DND-41 (cell line): ENCODE results near the gene ZNF311.

Experiments
- EZH2 ChIP-seq: IDR thresholded peaks from 3 replicates; pipeline ENCODE4 v1.6.1; 2012; ENCODE audit warnings: borderline replicate concordance, low read depth, mild to moderate bottlenecking, moderate library complexity, low read length, inconsistent platforms; ENCODE audit not compliant: severe bottlenecking
- TF ChIP-seq, protein P1 (sequence below): IDR thresholded peaks from 2 replicates; pipeline ENCODE4 v1.5.1; 2012; ENCODE audit warnings: borderline replicate concordance, low read length, moderate library complexity, mild to moderate bottlenecking; ENCODE audit not compliant: poor library complexity, severe bottlenecking; ENCODE audit errors: extremely low read depth

DNA sequence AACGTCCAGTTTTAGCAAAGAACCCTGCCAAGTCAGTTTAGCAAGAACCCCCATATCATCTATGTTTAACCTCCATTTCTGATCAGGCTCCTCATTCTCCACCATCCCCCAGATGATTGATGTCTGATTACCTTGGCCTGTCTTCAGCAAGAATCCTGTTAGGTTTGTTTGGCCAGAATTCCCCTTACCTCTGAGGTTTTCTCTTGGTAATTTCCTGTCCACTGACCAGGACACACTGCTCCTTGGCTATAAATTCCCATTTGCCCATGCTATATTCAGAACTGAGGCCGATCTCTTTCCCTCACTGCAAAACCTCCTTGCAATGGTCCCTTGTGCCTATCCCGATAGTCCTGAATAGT is 27.0 kb downstream of the ZNF311 start:
- TF ChIP-seq, protein P1, sequence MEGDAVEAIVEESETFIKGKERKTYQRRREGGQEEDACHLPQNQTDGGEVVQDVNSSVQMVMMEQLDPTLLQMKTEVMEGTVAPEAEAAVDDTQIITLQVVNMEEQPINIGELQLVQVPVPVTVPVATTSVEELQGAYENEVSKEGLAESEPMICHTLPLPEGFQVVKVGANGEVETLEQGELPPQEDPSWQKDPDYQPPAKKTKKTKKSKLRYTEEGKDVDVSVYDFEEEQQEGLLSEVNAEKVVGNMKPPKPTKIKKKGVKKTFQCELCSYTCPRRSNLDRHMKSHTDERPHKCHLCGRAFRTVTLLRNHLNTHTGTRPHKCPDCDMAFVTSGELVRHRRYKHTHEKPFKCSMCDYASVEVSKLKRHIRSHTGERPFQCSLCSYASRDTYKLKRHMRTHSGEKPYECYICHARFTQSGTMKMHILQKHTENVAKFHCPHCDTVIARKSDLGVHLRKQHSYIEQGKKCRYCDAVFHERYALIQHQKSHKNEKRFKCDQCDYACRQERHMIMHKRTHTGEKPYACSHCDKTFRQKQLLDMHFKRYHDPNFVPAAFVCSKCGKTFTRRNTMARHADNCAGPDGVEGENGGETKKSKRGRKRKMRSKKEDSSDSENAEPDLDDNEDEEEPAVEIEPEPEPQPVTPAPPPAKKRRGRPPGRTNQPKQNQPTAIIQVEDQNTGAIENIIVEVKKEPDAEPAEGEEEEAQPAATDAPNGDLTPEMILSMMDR, result no peak
- no peak for TF ChIP-seq EZH2
